Occipital lobe (tissue), 3 donors: ENCODE results near the gene ZNF83. TPM values are rescaled to one million over a fixed set of nuclear protein-coding genes. Genes with fewer than 3 reads are reported as not detected.
"Not testable (repeated sequence)": the region's sequence is repeated elsewhere in the genome, so short reads cannot be mapped to it uniquely, and the experiment has no call there.

Experiments
- DNase-seq: peaks from one replicate; lab custom pipeline; 2025; lab: John Stamatoyannopoulos, UW
- small RNA-seq: library from RNA; depleted of rRNA; stranded (forward); fragments of <200 nt; gene quantifications from one replicate; pipeline ENCODE3, GENCODE V24; 2014
- total RNA-seq: library from RNA; depleted of rRNA; stranded (reverse); fragments of >200 nt; gene quantifications from one replicate; pipeline ENCODE4 v1.2.3, GENCODE V29; 2014

ZNF83 gene
- total RNA-seq, 1 donor from 2014 or later = 49.4 TPM

DNA sequence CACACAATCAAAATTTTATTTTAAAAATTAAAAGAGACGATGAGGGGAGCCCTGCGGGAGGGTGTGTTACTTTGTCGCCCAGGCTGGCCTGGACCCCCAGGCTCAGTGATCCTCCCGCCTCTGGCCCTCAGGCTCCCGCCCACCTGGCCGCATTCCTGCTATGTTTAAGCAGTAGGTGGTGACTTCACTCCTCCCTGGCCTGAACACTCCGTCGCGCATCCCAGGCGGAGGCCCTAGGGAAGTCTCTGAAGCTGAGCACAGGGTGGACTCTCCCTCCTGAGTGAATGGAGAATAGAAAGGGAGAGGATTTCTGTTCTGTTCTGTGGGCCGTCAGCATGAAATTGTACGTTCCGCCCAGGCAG is 68.5 kb downstream of the ZNF83 start:
- DNase-seq = not testable (repeated sequence)

DNA sequence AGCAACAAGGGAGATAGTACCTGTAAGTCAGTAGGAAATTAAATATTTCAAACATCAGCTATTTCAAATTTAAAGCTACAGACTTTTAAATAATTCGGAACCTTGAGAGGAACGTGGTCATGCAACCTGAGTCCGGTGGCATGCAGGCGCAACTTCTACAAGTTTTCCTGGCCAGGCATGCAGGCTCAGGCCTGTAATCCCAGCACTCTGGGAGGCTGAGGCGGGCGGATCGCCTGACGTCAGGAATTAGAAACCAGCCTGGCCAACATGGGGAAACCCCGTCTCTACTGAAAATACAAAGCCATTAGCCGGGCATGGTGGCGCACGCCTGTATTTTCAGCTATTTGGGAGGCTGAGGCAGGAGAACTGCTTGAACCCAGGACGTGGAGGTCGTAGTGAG is 70.2 kb downstream of the ZNF83 start:
- no peak for DNase-seq

GRCh38 chr19:52566588-52566987 is 71.6 kb downstream of the ZNF83 start:
- DNase-seq = no peak

GRCh38 chr19:52566121-52566520 is 72.0 kb downstream of the ZNF83 start:
- no peak for DNase-seq

Small RNA genes within 50 kb of the gene (small RNA-seq; reads per million reads assigned to genes)
- not detected for gene RPL39P34

Other genes with a start within 250 kb of the ZNF83 start
- gene ZNF528, start 240.5 kb downstream of the ZNF83 start, total RNA-seq = 57.9 TPM
- gene ZNF534, start 209.2 kb downstream of the ZNF83 start, total RNA-seq = 2.8 TPM
- 28.4 TPM for gene ZNF578, start 184.8 kb downstream of the ZNF83 start, total RNA-seq
- gene ZNF808, start 110.7 kb downstream of the ZNF83 start, total RNA-seq = 23.9 TPM
- 27.3 TPM for gene ZNF701, start 68.1 kb downstream of the ZNF83 start, total RNA-seq
- 34.5 TPM for gene ZNF611, start 96.7 kb upstream of the ZNF83 start, total RNA-seq
- gene ZNF600, start 148.4 kb upstream of the ZNF83 start, total RNA-seq = 0.31 TPM
- gene ZNF28, start 183.3 kb upstream of the ZNF83 start, total RNA-seq = 35.1 TPM
- gene ZNF468, start 219.3 kb upstream of the ZNF83 start, total RNA-seq = 38.5 TPM